IMR-90 (cell line): ENCODE measurements around the gene FFAR1. TPM values are rescaled to one million over a fixed set of nuclear protein-coding genes. Genes with fewer than 3 reads are reported as not detected.

Experiments
- ATAC-seq: fragments of 200-7000 bp; cut with Tn5 transposase; 2 replicates; pipeline ENCODE4 v1.9.1; 2020; ENCODE audit warnings: low read depth, mild to moderate bottlenecking, moderate library complexity
- BruUV-seq: library from RNA; stranded (reverse); fragments of 400-500 nt; replicated peaks from 2 replicates; lab custom pipeline; 2021; lab: Mats Ljungman, UMichigan
- CTCF ChIA-PET: fragments of 300-600 bp; formaldehyde crosslinking; extraction: SDS; loops from one replicate; lab custom pipeline; 2021; ENCODE audit warnings: antibody characterized with exemption; lab: Yijun Ruan, JAX
- POLR2A ChIA-PET: fragments of 300-600 bp; sonication (Branson Sonifier 250); formaldehyde crosslinking; loops from one replicate; lab custom pipeline; 2022; ENCODE audit warnings: antibody characterized with exemption; ENCODE audit not compliant: unreplicated experiment; lab: Charles Lee
- DNase-seq: peaks from one replicate; pipeline ENCODE4 v3.0.0; 2013
- H2AFZ ChIP-seq: replicated peaks from 2 replicates; pipeline ENCODE3; 2013; ENCODE audit warnings: low read length, mild to moderate bottlenecking; ENCODE audit not compliant: poor library complexity
- H2AK5ac ChIP-seq: 2 replicates; pipeline ENCODE4 v1.6.1; 2013; ENCODE audit warnings: low read depth, low read length, inconsistent platforms
- H2AK9ac ChIP-seq: replicated peaks from 2 replicates; pipeline ENCODE3; 2013; ENCODE audit warnings: mild to moderate bottlenecking, low read depth, low read length, moderate library complexity; ENCODE audit not compliant: poor library complexity
- H2BK120ac ChIP-seq: 2 replicates; pipeline ENCODE4 v1.6.1; 2013; ENCODE audit warnings: low read depth, low read length, inconsistent platforms
- H2BK15ac ChIP-seq: 3 replicates; pipeline ENCODE4 v1.6.1; 2013; ENCODE audit warnings: low read depth, low read length, inconsistent platforms
- H2BK20ac ChIP-seq: 2 replicates; pipeline ENCODE4 v1.6.1; 2013; ENCODE audit warnings: low read depth, mild to moderate bottlenecking, inconsistent platforms, low read length, moderate library complexity
- H2BK5ac ChIP-seq: 2 replicates; pipeline ENCODE4 v1.6.1; 2013; ENCODE audit warnings: mild to moderate bottlenecking, low read depth, low read length, inconsistent platforms; ENCODE audit not compliant: poor library complexity, severe bottlenecking
- H3K14ac ChIP-seq: replicated peaks from 2 replicates; pipeline ENCODE4 v1.6.1; 2013; ENCODE audit warnings: low read depth, low read length, inconsistent platforms
- H3K18ac ChIP-seq: 2 replicates; pipeline ENCODE4 v1.6.1; 2013; ENCODE audit warnings: low read depth, low read length, control low read depth
- H3K23ac ChIP-seq: 2 replicates; pipeline ENCODE4 v1.6.1; 2013; ENCODE audit warnings: low read depth, low read length, inconsistent platforms
- H3K27ac ChIP-seq: 2 replicates; pipeline ENCODE4 v1.5.1; 2013; ENCODE audit warnings: mild to moderate bottlenecking, control low read depth, low read length; ENCODE audit not compliant: insufficient read depth
- H3K27me3 ChIP-seq: 2 replicates; pipeline ENCODE4 v1.6.1; 2013; ENCODE audit warnings: low read length; ENCODE audit not compliant: control insufficient read depth, insufficient read depth
- H3K36me3 ChIP-seq: 2 replicates; pipeline ENCODE4 v1.6.1; 2013; ENCODE audit warnings: low read length, mixed read lengths; ENCODE audit not compliant: control insufficient read depth, insufficient read depth
- H3K4ac ChIP-seq: 2 replicates; pipeline ENCODE4 v1.6.1; 2013; ENCODE audit warnings: low read depth, low read length, inconsistent platforms
- H3K4me1 ChIP-seq: 2 replicates; pipeline ENCODE4 v1.6.1; 2013; ENCODE audit warnings: low read length, mixed read lengths; ENCODE audit not compliant: control insufficient read depth, insufficient read depth
- H3K4me2 ChIP-seq: 2 replicates; pipeline ENCODE4 v1.6.1; 2013; ENCODE audit warnings: low read depth, mild to moderate bottlenecking, control low read depth, low read length, moderate library complexity
- H3K4me3 ChIP-seq: 2 replicates; pipeline ENCODE4 v1.5.1; 2013; ENCODE audit warnings: low read depth, mild to moderate bottlenecking, control low read depth, low read length, moderate library complexity; ENCODE audit not compliant: insufficient read depth
- H3K56ac ChIP-seq: 2 replicates; pipeline ENCODE4 v1.6.1; 2013; ENCODE audit warnings: low read length, inconsistent platforms; ENCODE audit not compliant: insufficient read depth; ENCODE audit errors: extremely low read depth
- H3K79me1 ChIP-seq, 2 experiments: 2 replicates each; pipeline ENCODE4 v1.6.1; 2013; ENCODE audit warnings: low read length in 2 of 2, inconsistent platforms in 1 of 2, low read depth in 1 of 2
- H3K9ac ChIP-seq: 2 replicates; pipeline ENCODE4 v1.6.1; 2013; ENCODE audit warnings: low read depth, low read length, control low read depth
- H3K9me1 ChIP-seq: 2 replicates; pipeline ENCODE4 v1.6.1; 2013; ENCODE audit warnings: low read length, inconsistent platforms; ENCODE audit not compliant: insufficient read depth
- H3K9me3 ChIP-seq: 2 replicates; pipeline ENCODE4 v1.6.1; 2013; ENCODE audit warnings: low read length; ENCODE audit not compliant: control insufficient read depth, insufficient read depth
- H4K20me1 ChIP-seq: 2 replicates; pipeline ENCODE4 v1.6.1; 2013; ENCODE audit warnings: low read length, inconsistent platforms; ENCODE audit not compliant: insufficient read depth
- H4K5ac ChIP-seq: 2 replicates; pipeline ENCODE4 v1.6.1; 2013; ENCODE audit warnings: mild to moderate bottlenecking, low read depth, low read length, control low read depth
- H4K8ac ChIP-seq, 2 experiments: 2 replicates each; pipeline ENCODE4 v1.6.1; 2013; ENCODE audit warnings: low read depth in 2 of 2, low read length in 2 of 2, control low read depth in 1 of 2, inconsistent platforms in 1 of 2
- H4K91ac ChIP-seq: 2 replicates; pipeline ENCODE4 v1.6.1; 2013; ENCODE audit warnings: low read depth, low read length, inconsistent platforms; ENCODE audit not compliant: insufficient read depth
- MXI1 ChIP-seq: IDR thresholded peaks from 2 replicates; pipeline ENCODE4 v1.6.1; 2012; ENCODE audit warnings: low read depth, mild to moderate bottlenecking, low read length, moderate library complexity, borderline replicate concordance
- NFE2L2 ChIP-seq: fragments of 150-350 bp; IDR thresholded peaks from 2 replicates; pipeline ENCODE4 v1.6.1; 2016; ENCODE audit warnings: low read depth, mild to moderate bottlenecking, low read length
- RAD21 ChIP-seq: IDR thresholded peaks from 2 replicates; pipeline ENCODE4 v1.6.1; 2012; ENCODE audit warnings: low read length, improper control_type of control experiment
- RCOR1 ChIP-seq: IDR thresholded peaks from 2 replicates; pipeline ENCODE4 v1.6.1; 2012; ENCODE audit warnings: mild to moderate bottlenecking, low read length, improper control_type of control experiment; ENCODE audit not compliant: insufficient replicate concordance
- WGBS, 2 experiments: methylation state at CpG; one replicate each; pipeline versions ENCODE4 v1.1.5 to v1.1.7; 2013; ENCODE audit warnings: missing lambda C conversion rate in 2 of 2; ENCODE audit not compliant: insufficient read length in 1 of 2; ENCODE audit errors: extremely low coverage in 2 of 2; 5-methylcytosine and 5-hydroxymethylcytosine counted together
- dilution Hi-C: fragments of 300-500 bp; cut with HindIII; formaldehyde crosslinking; loops from one replicate; pipeline ENCODE4 v1.14.3; 2018; ENCODE audit warnings: low sequenced_read_pairs; ENCODE audit not compliant: unreplicated experiment
- in situ Hi-C: fragments of 300-500 bp; cut with MboI; formaldehyde crosslinking; loops from 3 replicates; pipeline ENCODE4 v1.14.3; 2019; ENCODE audit warnings: low sequenced_read_pairs, inconsistent platforms, mixed read lengths
- intact Hi-C: fragments of 100-400 bp; cut with micrococcal nuclease; formaldehyde crosslinking; loops from 2 replicates; pipeline ENCODE4 v1.10.0; 2022
- polyA plus RNA-seq, 3 experiments: library from polyadenylated mRNA; depleted of rRNA; stranded (reverse); fragments of >200 nt; gene quantifications; 2 replicates each; pipeline ENCODE4 v1.2.3, GENCODE V29; 2012; ENCODE audit warnings: low replicate concordance in 1 of 3
- total RNA-seq: library from RNA; depleted of rRNA; stranded (reverse); fragments of >200 nt; gene quantifications from 2 replicates; pipeline ENCODE4 v1.2.3, GENCODE V29; 2012
- TF ChIP-seq, protein P1 (sequence below): conservative IDR thresholded peaks from 2 replicates; pipeline ENCODE4 v1.5.1; 2012; ENCODE audit warnings: mild to moderate bottlenecking, low read depth, low read length, improper control_type of control experiment

The FFAR1 gene
- total and polyA plus RNA-seq, 2 of the 4 experiments (the other 2 are of a cell fraction) = not detected

DNA sequence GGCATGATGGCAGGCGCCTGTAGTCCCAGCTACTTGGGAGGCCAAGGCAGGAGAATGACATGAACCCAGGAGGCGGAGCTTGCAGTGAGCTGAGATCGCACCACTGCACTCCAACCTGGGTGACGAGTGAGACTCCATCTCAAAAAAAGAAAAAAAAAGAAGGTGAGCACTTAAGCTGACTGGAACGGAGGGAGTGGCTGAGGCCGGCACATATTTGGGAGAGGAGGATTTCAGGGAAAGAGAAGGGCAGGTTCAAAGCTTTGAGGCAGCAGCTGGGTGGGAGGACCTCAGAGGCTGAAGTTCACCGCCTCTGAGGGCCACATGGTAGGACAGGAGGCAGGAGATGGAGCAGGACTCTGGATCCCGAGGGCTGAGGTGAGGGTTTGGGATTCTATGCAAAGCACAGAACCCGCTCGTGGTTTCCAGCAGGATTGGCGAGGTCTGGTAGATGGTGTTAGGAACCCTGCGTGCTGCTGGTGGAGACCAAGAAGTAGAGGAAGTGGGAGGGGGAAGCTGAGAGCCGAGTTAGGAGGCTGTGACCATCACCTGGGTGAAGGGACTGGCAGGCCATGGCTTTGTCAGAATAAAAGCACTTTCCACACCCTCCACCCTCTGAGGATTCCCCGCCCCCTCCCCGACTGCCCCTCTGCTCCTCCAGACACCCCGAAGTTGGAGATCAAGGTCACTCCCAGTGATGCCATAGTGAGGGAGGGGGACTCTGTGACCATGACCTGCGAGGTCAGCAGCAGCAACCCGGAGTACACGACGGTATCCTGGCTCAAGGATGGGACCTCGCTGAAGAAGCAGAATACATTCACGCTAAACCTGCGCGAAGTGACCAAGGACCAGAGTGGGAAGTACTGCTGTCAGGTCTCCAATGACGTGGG, 10.4 kb upstream of the FFAR1 start:
- Histone ChIP-seq H2BK15ac (no peak overlapping the region), H2AFZ (no peak overlapping the region), H3K9ac (no peak overlapping the region), H3K9me1 (no peaks in the 10 kb centered on the region), H3K4me3 (no peak overlapping the region), H3K14ac (no peak overlapping the region), H2BK5ac (no peak overlapping the region), H3K27me3 (peaks cover 5% of the 10 kb centered on the region; the same call in 1 of the 2 replicates), H3K36me3 (no peaks in the 10 kb centered on the region), H3K4me2 (no peak overlapping the region), H3K23ac (no peak overlapping the region), H4K91ac (no peak overlapping the region), H2BK20ac (no peak overlapping the region), H3K4me1 (no peaks in the 10 kb centered on the region), H3K4ac (no peak overlapping the region), H3K9me3 (no peaks in the 10 kb centered on the region), H4K5ac (no peak overlapping the region), H2AK5ac (no peak overlapping the region), H4K8ac (no peak overlapping the region), H3K18ac (no peak overlapping the region), H3K27ac (no peak overlapping the region), H3K79me1 (no peaks in the 10 kb centered on the region), H4K20me1 (no peaks in the 10 kb centered on the region), H2AK9ac (no peak overlapping the region), H2BK120ac (no peak overlapping the region), H3K56ac (no peak overlapping the region)
- CTCF ChIA-PET = no interaction called here
- dilution Hi-C loops (no loop called here), in situ Hi-C loops (loop anchor here (25.0 kb wide), 1 partner anchor 250 kb away; the partner anchor contains the start of gene PMIS2), intact Hi-C loops (no loop called here)
- BruUV-seq = no TSS peak
- TF ChIP-seq NFE2L2 = no peak
- TF ChIP-seq MXI1 = no peak
- TF ChIP-seq RCOR1 = no peak
- TF ChIP-seq, protein P1, sequence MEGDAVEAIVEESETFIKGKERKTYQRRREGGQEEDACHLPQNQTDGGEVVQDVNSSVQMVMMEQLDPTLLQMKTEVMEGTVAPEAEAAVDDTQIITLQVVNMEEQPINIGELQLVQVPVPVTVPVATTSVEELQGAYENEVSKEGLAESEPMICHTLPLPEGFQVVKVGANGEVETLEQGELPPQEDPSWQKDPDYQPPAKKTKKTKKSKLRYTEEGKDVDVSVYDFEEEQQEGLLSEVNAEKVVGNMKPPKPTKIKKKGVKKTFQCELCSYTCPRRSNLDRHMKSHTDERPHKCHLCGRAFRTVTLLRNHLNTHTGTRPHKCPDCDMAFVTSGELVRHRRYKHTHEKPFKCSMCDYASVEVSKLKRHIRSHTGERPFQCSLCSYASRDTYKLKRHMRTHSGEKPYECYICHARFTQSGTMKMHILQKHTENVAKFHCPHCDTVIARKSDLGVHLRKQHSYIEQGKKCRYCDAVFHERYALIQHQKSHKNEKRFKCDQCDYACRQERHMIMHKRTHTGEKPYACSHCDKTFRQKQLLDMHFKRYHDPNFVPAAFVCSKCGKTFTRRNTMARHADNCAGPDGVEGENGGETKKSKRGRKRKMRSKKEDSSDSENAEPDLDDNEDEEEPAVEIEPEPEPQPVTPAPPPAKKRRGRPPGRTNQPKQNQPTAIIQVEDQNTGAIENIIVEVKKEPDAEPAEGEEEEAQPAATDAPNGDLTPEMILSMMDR = no peak
- no peak for TF ChIP-seq RAD21
- ATAC-seq = no peak
- 79% methylated on average over 13 of the region's 25 CpGs; no CpG with 5 or more reads in 1 of the 2 experiments for WGBS, 2 experiments
- POLR2A ChIA-PET = no interaction called here
- no peak for DNase-seq
